ENCODE results near the gene RASA4B.

The RASA4B gene

DNA sequence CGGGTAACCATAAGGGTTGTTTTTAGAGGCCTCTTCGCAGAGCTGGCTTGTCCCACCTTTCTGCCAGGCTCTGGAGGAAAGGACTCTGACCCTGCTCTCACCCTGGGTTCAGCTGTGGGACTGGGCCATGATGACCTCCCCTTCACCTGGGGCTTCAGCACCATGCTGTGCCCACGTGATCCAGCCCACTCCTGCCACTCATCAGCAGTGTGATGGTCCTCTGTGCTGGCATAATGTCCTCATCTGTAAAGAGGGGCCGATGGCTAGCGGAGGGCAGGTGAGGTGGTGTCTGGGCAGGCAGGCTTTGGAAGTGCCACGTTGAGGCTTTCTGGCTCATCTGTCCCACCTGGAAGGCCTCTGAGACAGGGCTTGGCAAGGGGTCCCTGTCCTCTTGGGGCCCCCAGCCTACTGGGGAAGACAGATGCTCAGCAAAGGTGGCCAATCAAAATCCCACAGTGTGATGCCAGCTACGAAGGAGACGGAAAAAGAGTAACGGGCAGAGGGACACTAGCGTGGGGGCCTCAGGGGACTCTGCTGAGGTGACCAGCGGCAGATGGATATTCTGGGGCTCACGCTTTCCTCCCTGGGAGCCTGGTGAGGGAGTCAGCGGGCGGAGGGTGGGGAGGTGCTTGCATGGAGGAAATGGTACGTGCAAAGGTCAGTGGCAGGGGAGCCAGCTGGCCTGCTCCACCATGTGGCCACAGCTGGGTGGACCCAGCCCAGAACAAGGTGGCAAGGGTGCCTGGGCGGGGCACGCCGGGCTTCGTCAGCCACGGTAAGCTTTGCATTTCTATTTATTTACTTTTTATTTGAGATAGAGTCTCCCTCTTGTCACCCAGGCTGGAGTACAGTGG lies 47.4 kb downstream of the RASA4B start:
- Mint-ChIP-seq H3K4me3 (no peak overlapping the region), H3K27me3 (no peaks in the 10 kb centered on the region), H3K27ac (no peak overlapping the region), H3K4me1 (ENCODE audit: low read depth) (peaks cover 15% of the 10 kb centered on the region), H3K9me3 (no peaks in the 10 kb centered on the region), H3K36me3 (ENCODE audit: low read depth) (peaks cover 11% of the 10 kb centered on the region)

DNA sequence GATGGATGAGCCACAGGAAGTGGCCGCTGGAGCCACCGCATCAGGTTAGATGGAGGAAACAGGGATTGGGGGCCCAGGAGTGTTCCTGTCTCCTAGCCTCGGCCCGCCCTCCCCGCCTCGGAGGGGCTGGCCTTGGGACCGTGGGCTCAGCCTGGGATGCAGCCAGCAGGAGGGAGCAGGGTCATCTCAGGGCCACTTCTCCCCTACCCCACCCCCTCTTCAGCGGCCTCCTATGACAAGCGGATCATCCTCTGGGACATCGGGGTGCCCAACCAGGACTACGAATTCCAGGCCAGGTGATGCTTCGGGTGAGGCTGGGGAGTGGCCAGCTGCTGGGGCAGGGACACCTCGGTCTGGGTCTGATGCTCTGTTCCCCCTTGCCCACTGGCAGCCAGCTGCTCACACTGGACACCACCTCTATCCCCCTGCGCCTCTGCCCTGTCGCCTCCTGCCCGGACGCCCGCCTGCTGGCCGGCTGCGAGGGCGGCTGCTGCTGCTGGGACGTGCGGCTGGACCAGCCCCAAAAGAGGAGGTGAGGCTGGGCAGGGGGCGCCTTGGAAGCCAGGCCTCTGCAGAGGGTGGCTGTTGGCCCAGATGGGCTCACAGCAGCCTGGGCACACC lies 48.1 kb downstream of the RASA4B start:
- Mint-ChIP-seq H3K9me3 (no peaks in the 10 kb centered on the region), H3K27ac (no peak overlapping the region), H3K27me3 (no peaks in the 10 kb centered on the region), H3K4me1 (ENCODE audit: low read depth) (peaks cover 15% of the 10 kb centered on the region), H3K4me3 (no peak overlapping the region), H3K36me3 (ENCODE audit: low read depth) (peaks cover 11% of the 10 kb centered on the region)

DNA sequence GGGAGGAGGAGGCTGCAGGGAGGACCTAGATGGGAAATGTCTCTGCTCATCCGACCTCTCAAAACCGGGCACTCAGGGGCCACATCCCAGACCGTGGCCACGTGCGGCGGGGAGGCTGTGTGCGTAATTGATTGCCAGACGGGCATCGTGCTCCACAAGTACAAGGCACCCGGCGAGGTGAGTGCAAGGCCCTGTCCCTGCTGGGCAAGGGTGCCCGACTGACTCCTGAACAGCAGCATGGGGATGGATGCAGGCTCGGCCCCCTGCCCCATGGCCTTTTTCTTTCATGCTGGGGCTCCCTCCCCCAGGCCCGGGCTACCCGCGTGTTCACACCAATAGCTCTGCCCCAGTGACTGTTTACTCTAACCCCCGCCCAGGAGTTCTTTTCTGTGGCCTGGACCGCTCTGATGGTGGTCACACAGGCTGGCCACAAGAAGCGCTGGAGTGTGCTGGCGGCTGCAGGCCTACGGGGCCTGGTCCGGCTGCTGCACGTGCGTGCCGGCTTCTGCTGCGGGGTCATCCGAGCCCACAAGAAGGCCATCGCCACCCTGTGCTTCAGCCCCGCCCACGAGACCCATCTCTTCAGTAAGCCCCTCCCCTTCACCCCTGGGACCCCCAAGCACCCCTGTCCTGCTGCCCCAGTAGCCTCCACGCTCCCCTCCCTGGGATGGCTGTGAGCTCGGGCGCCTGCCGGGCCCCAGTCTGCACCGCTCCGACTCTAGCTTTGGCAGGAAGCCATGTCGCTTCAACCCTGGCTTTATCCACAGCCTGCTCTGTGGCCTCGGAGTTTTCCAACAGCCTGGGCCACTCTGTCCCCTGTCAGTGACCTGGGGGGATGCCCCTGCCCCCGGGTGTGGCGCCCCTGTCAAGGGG lies 48.9 kb downstream of the RASA4B start:
- Mint-ChIP-seq H3K36me3 (ENCODE audit: low read depth) (peaks cover 11% of the 10 kb centered on the region), H3K27ac (no peak overlapping the region), H3K27me3 (no peaks in the 10 kb centered on the region), H3K4me3 (no peak overlapping the region), H3K9me3 (no peaks in the 10 kb centered on the region), H3K4me1 (ENCODE audit: low read depth) (peaks cover 22% of the 10 kb centered on the region)

DNA sequence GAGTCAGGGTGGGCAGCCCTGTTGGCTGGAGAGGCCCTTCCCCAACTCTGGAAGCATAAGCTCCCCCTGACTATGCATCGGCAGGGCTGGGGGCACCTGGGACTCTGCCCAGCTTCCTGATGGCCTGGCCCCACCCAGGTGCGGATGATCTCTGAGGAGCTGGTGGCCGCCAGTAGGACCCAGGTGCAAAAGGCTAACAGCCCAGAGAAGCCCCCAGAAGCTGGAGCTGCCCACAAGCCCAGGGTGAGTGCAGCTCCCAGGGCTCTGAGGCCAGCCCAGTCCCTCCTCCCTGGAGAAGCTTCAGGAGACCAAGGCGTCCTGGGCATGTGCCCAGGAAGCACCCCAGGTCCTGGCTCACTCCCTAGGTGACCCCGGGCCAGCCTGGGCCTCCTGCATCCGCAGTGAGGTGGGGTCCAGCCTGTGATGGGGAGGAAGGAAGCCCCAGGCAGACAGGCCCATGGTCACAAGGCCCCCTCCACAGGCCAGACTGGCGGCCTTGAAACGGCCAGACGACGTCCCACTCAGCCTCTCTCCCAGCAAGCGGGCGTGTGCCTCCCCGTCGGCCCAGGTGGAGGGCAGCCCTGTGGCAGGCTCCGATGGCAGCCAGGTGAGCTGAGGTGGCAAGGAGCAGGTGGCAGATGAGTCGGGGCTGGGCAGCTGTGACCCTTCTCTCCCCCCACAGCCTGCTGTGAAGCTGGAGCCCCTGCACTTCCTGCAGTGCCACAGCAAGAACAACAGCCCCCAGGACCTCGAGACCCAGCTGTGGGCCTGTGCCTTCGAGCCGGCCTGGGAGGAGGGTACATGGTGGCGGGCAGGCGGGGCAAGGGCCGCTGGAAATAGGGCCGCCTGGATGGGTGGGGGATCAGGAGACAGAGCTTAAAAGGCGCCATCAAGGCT lies 49.7 kb downstream of the RASA4B start:
- Mint-ChIP-seq H3K4me1 (ENCODE audit: low read depth) (peaks cover 25% of the 10 kb centered on the region), H3K36me3 (ENCODE audit: low read depth) (peaks cover 11% of the 10 kb centered on the region), H3K9me3 (no peaks in the 10 kb centered on the region), H3K4me3 (no peak overlapping the region), H3K27ac (no peak overlapping the region), H3K27me3 (no peaks in the 10 kb centered on the region)

DNA sequence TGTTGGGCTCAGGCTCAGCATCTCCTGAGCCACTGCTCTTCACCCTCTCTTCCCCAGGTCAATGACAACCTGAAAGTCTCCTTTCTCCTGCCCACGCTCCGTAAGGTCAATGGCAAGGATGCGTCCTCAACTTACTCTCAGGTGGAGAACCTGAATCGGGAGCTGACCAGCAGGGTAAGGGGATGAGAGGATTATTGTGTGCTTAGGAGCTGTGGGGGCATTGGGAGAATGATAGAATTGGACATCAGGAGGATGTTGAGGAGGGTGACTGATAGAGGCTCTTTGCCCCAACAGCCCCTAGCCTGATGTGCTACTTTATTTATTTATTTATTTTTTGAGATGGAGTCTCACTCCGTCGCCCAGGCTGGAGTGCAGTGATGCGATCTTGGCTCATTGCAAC lies 51.5 kb downstream of the RASA4B start:
- Mint-ChIP-seq H3K4me3 (peak overlapping the region; percentile 93), H3K9me3 (no peaks in the 10 kb centered on the region), H3K27me3 (no peaks in the 10 kb centered on the region), H3K36me3 (ENCODE audit: low read depth) (peaks cover 8% of the 10 kb centered on the region), H3K27ac (peak overlapping the region; percentile 26), H3K4me1 (ENCODE audit: low read depth) (peaks cover 29% of the 10 kb centered on the region)

DNA sequence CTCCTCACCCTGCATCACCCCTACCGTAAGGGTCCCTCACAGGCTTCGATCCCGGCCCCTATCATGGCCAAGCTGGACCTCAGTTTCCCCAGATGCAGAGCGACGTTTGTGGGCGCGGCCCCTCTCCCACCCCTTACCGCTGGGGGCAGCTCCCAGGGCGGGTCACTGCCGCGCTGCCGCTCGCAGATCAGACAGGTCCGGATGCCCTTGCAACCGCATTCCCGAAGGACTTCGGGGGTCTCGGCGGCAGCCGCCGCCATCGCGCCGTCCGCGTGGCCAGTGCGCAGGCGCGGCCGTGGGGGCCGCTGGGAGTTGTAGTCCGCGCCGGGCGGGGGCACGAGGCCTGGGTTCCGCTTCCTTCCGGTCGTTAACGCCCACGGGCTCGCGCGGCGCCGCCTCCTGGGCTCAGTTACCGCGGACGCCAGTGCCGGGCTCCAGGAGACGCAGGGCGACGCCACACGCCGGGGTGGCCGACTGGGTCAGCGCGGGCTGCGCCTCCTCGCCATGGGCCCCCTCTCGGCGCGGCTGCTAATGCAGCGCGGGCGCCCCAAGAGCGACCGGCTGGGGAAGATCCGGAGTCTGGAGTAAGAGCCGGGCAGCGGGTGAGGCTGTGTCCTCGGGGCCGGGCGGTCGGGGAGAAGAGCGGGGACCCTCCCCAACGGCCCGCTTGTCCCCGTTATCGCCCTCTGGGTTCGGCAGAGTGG lies 52.8 kb downstream of the RASA4B start, which contains the start of the genes ALKBH4 and LRWD1:
TSS of gene ALKBH4 (minus strand) at position 287 of the 704 bp plus-strand sequence. CDS start at position 260, 27 bp downstream.
TSS of gene LRWD1 (plus strand) at position 408 of the 704 bp plus-strand sequence. CDS start at position 505, 97 bp downstream.
- Mint-ChIP-seq H3K36me3 (ENCODE audit: low read depth) (peaks cover 9% of the 10 kb centered on the region), H3K4me3 (peak within 1 kb of the TSS; percentile 93), H3K27ac (peak within 1 kb of the TSS; percentile 87), H3K27me3 (no peaks in the 10 kb centered on the region), H3K9me3 (no peaks in the 10 kb centered on the region), H3K4me1 (ENCODE audit: low read depth) (peaks cover 29% of the 10 kb centered on the region)

DNA sequence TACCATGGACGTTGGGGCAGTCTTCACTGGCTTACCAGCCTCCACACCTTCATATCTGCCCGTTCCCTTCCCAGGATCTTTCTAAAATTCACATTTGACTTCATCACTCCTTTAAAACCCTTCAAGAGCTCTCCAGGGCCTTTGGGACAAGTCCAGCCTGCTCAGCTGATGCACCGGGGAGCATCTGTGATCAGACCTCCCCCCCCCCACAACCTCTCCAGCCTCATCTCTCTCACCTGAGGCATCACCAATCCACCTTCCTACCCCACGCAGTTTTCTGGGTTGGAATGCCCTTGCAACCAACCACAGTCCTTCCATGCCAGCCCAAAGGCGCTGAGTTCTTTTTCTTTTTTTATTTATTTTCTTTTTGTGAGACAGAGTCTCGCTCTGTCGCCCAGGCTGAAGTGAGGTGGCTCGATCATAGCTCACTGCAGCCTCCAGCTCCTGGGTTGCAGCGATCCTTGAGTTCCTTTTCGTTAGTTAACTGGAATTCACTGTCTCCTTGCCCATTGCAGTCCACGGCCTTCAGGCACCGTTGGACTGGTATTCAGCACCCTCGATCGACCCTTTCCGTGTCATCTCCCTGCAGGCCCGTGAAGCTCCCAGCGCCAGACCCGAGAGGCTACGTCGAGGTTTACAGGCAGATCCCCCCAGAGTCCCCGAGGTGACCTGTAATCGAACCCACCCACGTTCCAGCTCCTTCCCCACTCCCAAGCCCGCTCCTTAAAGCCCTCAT lies 53.6 kb downstream of the RASA4B start:
- peak overlapping the region; percentile 87 for H3K27ac Mint-ChIP-seq
- peaks cover 9% of the 10 kb centered on the region for H3K36me3 Mint-ChIP-seq (ENCODE audit: low read depth)
- H3K4me3 Mint-ChIP-seq = peak overlapping the region; percentile 93
- peaks cover 29% of the 10 kb centered on the region for H3K4me1 Mint-ChIP-seq (ENCODE audit: low read depth)
- H3K27me3 Mint-ChIP-seq = no peaks in the 10 kb centered on the region
- no peaks in the 10 kb centered on the region for H3K9me3 Mint-ChIP-seq

DNA sequence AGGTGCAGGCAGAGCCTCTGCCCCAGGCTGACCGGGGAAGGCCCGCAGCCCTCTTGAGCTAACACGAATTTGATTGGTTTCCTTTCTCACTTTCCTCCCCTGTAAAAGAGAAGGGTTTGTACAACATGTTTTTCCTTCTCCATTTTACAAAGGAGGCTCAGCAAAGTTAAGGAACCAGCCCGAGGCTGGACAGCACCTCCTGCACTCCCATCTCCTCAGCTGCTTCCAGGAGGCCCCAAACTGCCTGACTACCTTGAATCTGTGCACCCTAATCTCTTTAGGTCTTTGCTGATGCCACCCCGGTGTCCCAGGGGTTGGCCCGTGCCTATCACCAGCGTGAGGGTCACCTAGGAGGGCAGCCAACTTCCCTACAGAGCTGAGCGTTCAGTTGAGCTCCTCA lies 57.1 kb downstream of the RASA4B start:
- peaks cover 15% of the 10 kb centered on the region for H3K36me3 Mint-ChIP-seq (ENCODE audit: low read depth)
- H3K27ac Mint-ChIP-seq = no peak overlapping the region
- peaks cover 15% of the 10 kb centered on the region for H3K4me1 Mint-ChIP-seq (ENCODE audit: low read depth)
- H3K9me3 Mint-ChIP-seq = no peaks in the 10 kb centered on the region
- no peak overlapping the region for H3K4me3 Mint-ChIP-seq
- H3K27me3 Mint-ChIP-seq = no peaks in the 10 kb centered on the region

DNA sequence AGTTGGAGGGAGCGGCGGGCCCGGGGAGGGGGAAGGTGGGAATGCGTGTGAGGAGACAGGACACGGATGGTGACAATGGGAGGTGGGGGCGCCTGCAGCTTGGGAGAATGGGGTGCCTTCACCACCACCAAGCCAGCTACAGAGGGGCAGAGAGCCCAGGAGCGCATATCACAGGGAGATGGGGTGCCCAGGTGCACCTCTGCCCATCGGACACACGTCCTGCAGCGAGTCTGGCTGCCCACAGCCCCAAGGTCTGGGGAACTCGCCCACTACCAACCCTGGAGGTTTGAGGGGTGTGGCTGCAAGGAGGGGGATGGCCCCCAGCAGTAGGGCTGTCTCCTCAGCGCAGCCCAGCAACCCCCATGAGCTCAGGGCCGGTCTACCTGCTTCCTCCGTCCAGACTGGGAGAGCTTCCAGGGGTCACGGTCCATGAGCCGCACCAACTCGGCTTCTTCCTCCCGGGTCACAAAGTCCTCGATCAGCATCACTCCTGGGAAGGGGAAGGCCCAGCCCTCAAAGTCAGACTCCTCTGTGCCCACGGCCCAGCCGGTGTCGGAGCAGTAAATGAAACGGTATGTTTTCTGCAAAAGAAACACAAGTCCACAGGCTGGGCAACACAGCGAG lies 58.2 kb downstream of the RASA4B start:
- no peak overlapping the region for H3K27ac Mint-ChIP-seq
- peaks cover 20% of the 10 kb centered on the region for H3K36me3 Mint-ChIP-seq (ENCODE audit: low read depth)
- no peaks in the 10 kb centered on the region for H3K27me3 Mint-ChIP-seq
- no peak overlapping the region for H3K4me3 Mint-ChIP-seq
- peaks cover 13% of the 10 kb centered on the region for H3K4me1 Mint-ChIP-seq (ENCODE audit: low read depth)
- no peaks in the 10 kb centered on the region for H3K9me3 Mint-ChIP-seq

DNA sequence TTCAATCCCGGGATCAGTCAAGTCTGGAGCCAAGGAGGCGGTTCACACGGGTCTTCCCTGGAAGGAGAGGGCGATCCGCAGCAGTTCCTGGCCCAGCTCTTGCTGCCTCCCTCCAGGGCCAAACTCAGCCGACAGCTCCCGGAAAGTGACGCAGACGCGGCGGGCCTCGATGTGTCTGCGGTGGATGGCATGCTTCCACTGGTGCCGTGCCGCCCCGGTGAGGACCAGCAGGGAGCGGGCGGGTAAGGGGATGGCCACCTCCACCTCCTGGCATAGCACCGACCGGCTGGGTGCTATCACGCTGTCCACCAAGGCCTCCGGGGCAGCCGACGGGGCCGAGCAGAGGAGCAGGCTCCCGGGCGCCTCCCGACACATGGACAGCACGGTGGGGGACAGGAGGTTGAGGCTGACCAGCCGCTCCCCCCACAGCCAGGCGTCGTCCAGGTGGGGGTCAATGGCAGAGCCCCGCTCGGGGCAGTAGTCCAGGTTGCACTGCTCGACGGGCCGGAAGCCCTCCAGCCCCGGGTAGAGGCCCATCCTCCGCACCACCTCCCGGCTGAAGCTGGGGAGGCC lies 60.1 kb downstream of the RASA4B start:
- Mint-ChIP-seq H3K4me1 (ENCODE audit: low read depth) (peaks cover under 1% of the 10 kb centered on the region), H3K36me3 (ENCODE audit: low read depth) (peaks cover 20% of the 10 kb centered on the region), H3K9me3 (no peaks in the 10 kb centered on the region), H3K27ac (no peak overlapping the region), H3K4me3 (no peak overlapping the region), H3K27me3 (no peaks in the 10 kb centered on the region)

DNA sequence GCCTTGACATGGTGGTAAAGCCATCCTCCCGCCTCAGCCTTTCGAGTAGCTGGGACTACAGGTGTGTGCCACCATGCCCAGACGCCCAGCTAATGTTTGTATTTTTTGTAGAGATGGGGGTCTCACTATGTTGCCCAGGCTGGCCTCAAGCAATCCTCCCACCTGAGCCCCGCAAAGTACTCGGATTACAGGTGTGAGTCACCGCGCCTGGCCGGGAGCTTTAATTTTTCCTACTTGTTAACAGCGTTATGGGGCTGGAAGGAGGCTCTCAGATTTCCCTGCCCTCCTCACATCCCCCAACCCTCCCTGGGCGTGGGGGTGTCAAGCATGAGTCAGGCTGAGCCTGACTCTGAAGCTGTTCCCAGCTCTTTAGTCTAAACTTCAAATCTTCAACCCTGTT lies 61.2 kb downstream of the RASA4B start:
- Mint-ChIP-seq H3K9me3 (no peaks in the 10 kb centered on the region), H3K36me3 (ENCODE audit: low read depth) (peaks cover 20% of the 10 kb centered on the region), H3K4me1 (ENCODE audit: low read depth) (no peaks in the 10 kb centered on the region), H3K4me3 (no peak overlapping the region), H3K27ac (no peak overlapping the region), H3K27me3 (no peaks in the 10 kb centered on the region)

DNA sequence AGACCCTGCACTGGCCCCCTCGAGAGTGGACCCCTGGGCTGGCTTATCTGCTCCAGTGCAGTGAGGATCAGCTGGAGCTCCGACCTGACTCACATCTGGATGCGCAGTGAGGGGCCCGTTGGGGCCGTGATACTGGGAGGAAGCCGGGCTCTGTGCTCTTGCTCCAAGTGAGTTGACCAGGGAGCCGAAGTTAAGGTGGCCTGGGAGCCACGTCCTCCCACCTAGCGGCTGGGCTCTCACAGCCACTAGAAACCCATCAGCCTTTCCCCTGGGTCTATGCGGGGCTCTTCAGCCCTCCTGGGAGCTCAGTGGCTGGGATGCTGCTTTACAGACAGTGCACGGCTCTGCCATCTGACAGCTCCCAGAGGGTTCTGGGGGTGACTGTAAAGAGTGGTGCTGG lies 62.0 kb downstream of the RASA4B start:
- Mint-ChIP-seq H3K4me1 (ENCODE audit: low read depth) (no peaks in the 10 kb centered on the region), H3K27ac (no peak overlapping the region), H3K4me3 (no peak overlapping the region), H3K36me3 (ENCODE audit: low read depth) (peaks cover 16% of the 10 kb centered on the region), H3K27me3 (no peaks in the 10 kb centered on the region), H3K9me3 (no peaks in the 10 kb centered on the region)

Measured in stimulated activated naive CD8-positive, alpha-beta T cell treated with anti-CD3 and anti-CD28 coated beads, Interleukin-15, Interleukin-2, amounts not matched to agents 100 ng/mL and 50 ng/mL, for 24 hours (primary cell).